Caki2 (cell line): ENCODE results near the gene DHRSX. TPM values are rescaled to one million over a fixed set of nuclear protein-coding genes. Genes with fewer than 3 reads are reported as not detected.
"Not testable (repeated sequence)": the region's sequence is repeated elsewhere in the genome, so short reads cannot be mapped to it uniquely, and the experiment has no call there.

Experiments
- DNase-seq: peaks from one replicate; pipeline ENCODE4 v3.0.0-alpha.2; 2015; ENCODE audit warnings: low read depth
- in situ Hi-C: cut with HindIII; loops from 2 replicates; pipeline ENCODE4 v1.10.0; 2016; ENCODE audit warnings: low sequenced_read_pairs, low pct_unique_long_range_greater_than_20kb, mixed read lengths
- total RNA-seq: library from RNA; depleted of rRNA; stranded (reverse); fragments of >200 nt; shearing (Covaris generic); gene quantifications from 2 replicates; pipeline ENCODE4 v1.2.3, GENCODE V29; 2014; ENCODE audit warnings: low replicate concordance

DHRSX gene
- total RNA-seq, 1 experiment from 2014 or later, result 31.3 TPM

- no peak for DNase-seq
- in situ Hi-C loops, result no loop called here
Observed at GRCh38 chrX:2272337-2272736, 228.4 kb downstream of the DHRSX start.

GRCh38 chrX:2271595-2271994, 229.2 kb downstream of the DHRSX start:
- in situ Hi-C loops, DNase-seq: not testable (repeated sequence)

- DNase-seq, in situ Hi-C loops: not testable (repeated sequence)
Observed at GRCh38 chrX:2270783-2271182, 230.0 kb downstream of the DHRSX start.

GRCh38 chrX:2267890-2268289, 232.9 kb downstream of the DHRSX start:
- in situ Hi-C loops, result no loop called here
- no peak for DNase-seq

GRCh38 chrX:2266445-2267349, 234.1 kb downstream of the DHRSX start:
- DNase-seq, result no peak
- in situ Hi-C loops, result no loop called here

- in situ Hi-C loops, DNase-seq: not testable (repeated sequence)
Observed at GRCh38 chrX:2265658-2266444, 234.9 kb downstream of the DHRSX start.

GRCh38 chrX:2264179-2265030, 236.4 kb downstream of the DHRSX start:
- in situ Hi-C loops, result no loop called here
- no peak for DNase-seq

- no peak for DNase-seq
- in situ Hi-C loops, result no loop called here
Observed at GRCh38 chrX:2263203-2263602, 237.6 kb downstream of the DHRSX start.

- in situ Hi-C loops, result no loop called here
- no peak for DNase-seq
Observed at GRCh38 chrX:2262668-2263055, 238.1 kb downstream of the DHRSX start.

GRCh38 chrX:2261831-2262667, 238.7 kb downstream of the DHRSX start:
- peak; percentile 21 for DNase-seq
- in situ Hi-C loops, result no loop called here

- in situ Hi-C loops, result no loop called here
- no peak for DNase-seq
Observed at GRCh38 chrX:2252331-2253065, 248.3 kb downstream of the DHRSX start.

GRCh38 chrX:2251211-2251610, 249.6 kb downstream of the DHRSX start:
- DNase-seq, result no peak
- in situ Hi-C loops, result no loop called here

GRCh38 chrX:2243913-2244460, 256.8 kb downstream of the DHRSX start:
- DNase-seq, result no peak
- in situ Hi-C loops, result no loop called here

- DNase-seq, result no peak
- in situ Hi-C loops, result no loop called here
Observed at GRCh38 chrX:2242980-2243379, 257.8 kb downstream of the DHRSX start.

- in situ Hi-C loops, result no loop called here
- no peak for DNase-seq
Observed at GRCh38 chrX:2242326-2242725, 258.4 kb downstream of the DHRSX start.

- in situ Hi-C loops, DNase-seq: not testable (repeated sequence)
Observed at GRCh38 chrX:2241496-2241895, 259.3 kb downstream of the DHRSX start.

GRCh38 chrX:2240761-2241160, 260.0 kb downstream of the DHRSX start:
- DNase-seq, result not testable (repeated sequence)

More at GRCh38 chrX:2240761-2241160, 260.0 kb downstream of the DHRSX start:
- in situ Hi-C loops, result not testable (repeated sequence)
